Heart right ventricle (tissue), 16 donors: ENCODE measurements around the gene ANO1. TPM values are rescaled to one million over a fixed set of nuclear protein-coding genes. Genes with fewer than 3 reads are reported as not detected.

Experiments
- ATAC-seq, 8 donors: fragments of 200-7000 bp; cut with Tn5 transposase; one replicate each; pipeline ENCODE4 v1.9.1; 2020; ENCODE audit warnings: mild to moderate bottlenecking in 8 of 8, moderate library complexity in 8 of 8, moderate number of reproducible peaks in 1 of 8
- DNase-seq, 2 donors: peaks; one replicate each; pipeline ENCODE4 v3.0.0-alpha.2; 2020
- H3K27ac ChIP-seq, 10 donors: fragments of 200-600 bp; sonication (generic) in 2 of 10; one replicate each; pipeline versions ENCODE4 v1.5.0 to v1.8.0; 2020 to 2022; ENCODE audit warnings: mild to moderate bottlenecking in 3 of 10
- H3K27me3 ChIP-seq, 7 donors: fragments of 200-600 bp; one replicate each; pipeline ENCODE4 v1.8.0; 2021 to 2022; ENCODE audit warnings: mild to moderate bottlenecking in 2 of 7
- H3K36me3 ChIP-seq, 9 donors: fragments of 200-600 bp; sonication (generic) in 1 of 9; one replicate each; pipeline versions ENCODE4 v1.5.0 to v1.8.0; 2020 to 2022; ENCODE audit warnings: mild to moderate bottlenecking in 2 of 9
- H3K4me1 ChIP-seq, 9 donors: fragments of 200-600 bp; sonication (generic) in 1 of 9; one replicate each; pipeline versions ENCODE4 v1.5.0 to v1.8.0; 2020 to 2022; ENCODE audit warnings: mild to moderate bottlenecking in 4 of 9
- H3K4me3 ChIP-seq, 10 donors: fragments of 200-600 bp; sonication (generic) in 2 of 10; one replicate each; pipeline versions ENCODE4 v1.5.0 to v1.8.0; 2020 to 2022; ENCODE audit warnings: mild to moderate bottlenecking in 7 of 10, moderate library complexity in 2 of 10
- H3K9me3 ChIP-seq, 11 donors: fragments of 200-600 bp in 10 of 11; sonication (generic) in 2 of 11; one replicate each; pipeline versions ENCODE4 v1.5.0 to v1.8.0; 2013 to 2022; ENCODE audit warnings: mild to moderate bottlenecking in 2 of 11, control low read depth in 1 of 11, moderate library complexity in 1 of 11
- WGBS, 2 donors: extraction: QIAGEN DNeasy Blood & Tissue Kit; methylation state at CpG; one replicate each; pipeline ENCODE4 v1.1.7; 2013; ENCODE audit warnings: inconsistent platforms in 1 of 2; 5-methylcytosine and 5-hydroxymethylcytosine counted together
- intact Hi-C, 10 donors: fragments of 100-400 bp; cut with DNase I; formaldehyde crosslinking; loops; one replicate each; pipeline versions ENCODE4 v1.11.1 to v1.14.2; 2022
- polyA plus RNA-seq, 2 donors: library from polyadenylated mRNA; stranded (reverse); fragments of 200-250 nt; gene quantifications; one replicate each; pipeline ENCODE4 v1.2.3, GENCODE V29; 2013
- total RNA-seq, 10 donors: library from RNA; stranded (reverse); fragmentation: NEBNext Ultra II Directional in 3 of 10; extraction: Animal tissue kit (Norgen Biotek cat#: 25700) in 3 of 10; gene quantifications; one replicate each; pipeline versions ENCODE4 v1.2.1 to v1.2.4, GENCODE V29; 2021 to 2023
- TF ChIP-seq, protein P1 (sequence below), 9 donors: fragments of 200-600 bp; sonication (generic) in 2 of 9; IDR thresholded peaks; one replicate each; pipeline versions ENCODE4 v1.5.0 to v1.8.0; 2021 to 2022; ENCODE audit warnings: antibody characterized with exemption in 9 of 9, mild to moderate bottlenecking in 5 of 9, moderate library complexity in 1 of 9
- donor health status: Arrhythmogenic right ventricular cardiomyopathy.
- donor health status: ischemic (EF 13 %, LVEDD 7.1; RV severe dilation, severe dysfunction).
- donor health status: healthy with polysubstance abuse.
- donor health status: DM: no; HTN: yes; CAD: no.
- donor health status: DM: no; HTN: no; CAD: no.
- donor health status: ischemic (EF 25% LVEDD 6.9; RV normal size, moderate dysfunction).
- donor health status: ischemic (EF 25% LVEDD 5.7; RV mildly dilated, moderate dysfunction).
- donor health status: healthy.
- donor health status: DM: yes; HTN: yes; CAD: no.
- donor health status: Ischemic cardiomyopathy.
- donor health status: ischemic (EF 35%, LVEDD 5.7; RV mildly dilated, moderate dysfunction).
- donor health status: nonischemic (EF 11% LVEDD 7.7; RV severe dilation, severe dysfunction).
- donor health status: DM: yes; HTN: yes; CAD: no.
- donor health status: PGD.
- donor health status: ischemic (EF 29% LVEDD 5.4; RV normal size, mild dysfunction).
- donor health status: nonischemic (EF 23%, LVEDD 6.1; RV moderate dilation, normal function).

ANO1 gene
- total and polyA plus RNA-seq, 12 donors = 6.6 to 13.8 (median 9.7) TPM

DNA sequence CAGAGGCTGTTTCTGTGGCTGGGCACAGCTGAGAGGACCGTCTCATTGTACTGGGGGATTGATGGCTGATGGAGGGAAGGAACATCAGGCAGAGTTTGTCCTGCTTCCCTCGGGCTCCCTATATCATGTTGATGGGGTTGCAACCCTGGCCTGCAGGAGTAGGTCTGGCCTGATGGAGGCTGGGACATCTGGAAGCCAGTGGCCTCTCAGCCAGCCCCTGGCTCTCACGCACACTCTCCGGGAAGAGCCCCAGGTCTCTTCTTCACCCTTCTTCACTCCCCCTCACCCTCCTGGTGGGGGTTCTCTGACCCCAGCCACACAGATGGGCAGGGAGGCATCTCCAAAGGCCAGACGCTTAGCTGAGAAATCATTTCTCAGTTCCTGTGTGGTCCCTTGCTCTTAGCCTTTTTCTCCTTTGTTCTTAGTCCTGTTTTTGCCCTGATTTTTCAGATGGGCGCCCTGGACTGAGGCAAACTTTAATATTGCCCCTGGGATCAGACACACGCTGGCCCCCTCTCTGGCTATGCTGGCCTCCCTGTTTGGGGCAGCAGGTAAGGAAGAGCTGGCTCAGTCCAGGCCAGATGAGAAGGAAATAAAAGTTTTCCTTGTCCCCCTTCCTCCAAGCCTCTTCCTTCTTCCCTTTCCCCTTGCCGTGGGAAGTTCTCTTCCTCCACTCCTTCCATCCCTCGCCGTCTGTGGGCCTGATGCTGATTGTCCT lies 13.9 kb upstream of the ANO1 start:
- no peak for DNase-seq
- TF ChIP-seq, protein P1, sequence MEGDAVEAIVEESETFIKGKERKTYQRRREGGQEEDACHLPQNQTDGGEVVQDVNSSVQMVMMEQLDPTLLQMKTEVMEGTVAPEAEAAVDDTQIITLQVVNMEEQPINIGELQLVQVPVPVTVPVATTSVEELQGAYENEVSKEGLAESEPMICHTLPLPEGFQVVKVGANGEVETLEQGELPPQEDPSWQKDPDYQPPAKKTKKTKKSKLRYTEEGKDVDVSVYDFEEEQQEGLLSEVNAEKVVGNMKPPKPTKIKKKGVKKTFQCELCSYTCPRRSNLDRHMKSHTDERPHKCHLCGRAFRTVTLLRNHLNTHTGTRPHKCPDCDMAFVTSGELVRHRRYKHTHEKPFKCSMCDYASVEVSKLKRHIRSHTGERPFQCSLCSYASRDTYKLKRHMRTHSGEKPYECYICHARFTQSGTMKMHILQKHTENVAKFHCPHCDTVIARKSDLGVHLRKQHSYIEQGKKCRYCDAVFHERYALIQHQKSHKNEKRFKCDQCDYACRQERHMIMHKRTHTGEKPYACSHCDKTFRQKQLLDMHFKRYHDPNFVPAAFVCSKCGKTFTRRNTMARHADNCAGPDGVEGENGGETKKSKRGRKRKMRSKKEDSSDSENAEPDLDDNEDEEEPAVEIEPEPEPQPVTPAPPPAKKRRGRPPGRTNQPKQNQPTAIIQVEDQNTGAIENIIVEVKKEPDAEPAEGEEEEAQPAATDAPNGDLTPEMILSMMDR (IDR thresholded peaks at IDR 0.05) = no peak
- 74 to 79% methylated on average over 10 of the region's 10 CpGs for WGBS, 2 donors
- Histone ChIP-seq H3K36me3 (no peaks in the 10 kb centered on the region), H3K27me3 (peaks cover 0 to 33% (median 22%) of the 10 kb centered on the region in 7 donors), H3K4me3 (no peak overlapping the region), H3K27ac (no peak overlapping the region), H3K9me3 (no peaks in the 10 kb centered on the region), H3K4me1 (peaks cover 0 to 16% (median 0%) of the 10 kb centered on the region in 9 donors)
- intact Hi-C loops = no loop called here
- ATAC-seq = no peak

DNA sequence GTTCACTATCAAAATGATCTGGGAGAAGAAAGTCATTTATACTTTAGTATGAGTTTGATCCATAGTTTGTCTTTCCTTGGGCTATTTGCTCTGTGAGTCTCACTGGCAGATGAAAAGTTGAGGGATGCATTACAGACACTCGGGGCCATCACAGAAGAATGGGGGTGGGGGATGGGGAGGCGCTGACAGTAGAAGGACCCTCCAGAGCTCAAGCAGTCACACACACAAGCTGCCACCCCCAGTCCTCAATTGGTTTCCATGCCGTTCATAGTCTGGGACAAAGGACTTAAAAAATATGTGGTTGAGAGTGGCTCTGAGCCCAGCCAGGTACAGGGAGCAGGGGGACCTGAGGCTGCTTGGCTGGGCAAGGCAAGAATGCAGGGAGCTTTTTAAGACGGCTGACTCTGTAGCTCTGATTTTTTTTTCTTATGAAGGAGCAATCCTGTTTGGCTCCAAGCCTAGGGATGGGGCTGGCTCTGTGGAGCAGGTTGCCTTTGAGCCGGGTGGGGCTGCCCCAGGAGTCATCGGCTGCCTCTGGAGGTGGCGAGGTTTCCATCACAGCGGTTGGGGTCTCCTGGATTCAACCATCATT lies 13.3 kb upstream of the ANO1 start:
- no peak for DNase-seq
- H3K9me3 ChIP-seq = no peaks in the 10 kb centered on the region
- 71 to 72% methylated on average over 8 of the region's 8 CpGs for WGBS, 2 donors
- H3K4me1 ChIP-seq = peaks cover 0 to 11% (median 0%) of the 10 kb centered on the region in 9 donors
- TF ChIP-seq, protein P1 (IDR thresholded peaks at IDR 0.05) = no peak
- H3K4me3 ChIP-seq = no peak overlapping the region
- H3K27ac ChIP-seq = no peak overlapping the region
- H3K27me3 ChIP-seq = peaks cover 0 to 40% (median 24%) of the 10 kb centered on the region in 7 donors
- no peak for ATAC-seq
- intact Hi-C loops = no loop called here
- H3K36me3 ChIP-seq = no peaks in the 10 kb centered on the region

DNA sequence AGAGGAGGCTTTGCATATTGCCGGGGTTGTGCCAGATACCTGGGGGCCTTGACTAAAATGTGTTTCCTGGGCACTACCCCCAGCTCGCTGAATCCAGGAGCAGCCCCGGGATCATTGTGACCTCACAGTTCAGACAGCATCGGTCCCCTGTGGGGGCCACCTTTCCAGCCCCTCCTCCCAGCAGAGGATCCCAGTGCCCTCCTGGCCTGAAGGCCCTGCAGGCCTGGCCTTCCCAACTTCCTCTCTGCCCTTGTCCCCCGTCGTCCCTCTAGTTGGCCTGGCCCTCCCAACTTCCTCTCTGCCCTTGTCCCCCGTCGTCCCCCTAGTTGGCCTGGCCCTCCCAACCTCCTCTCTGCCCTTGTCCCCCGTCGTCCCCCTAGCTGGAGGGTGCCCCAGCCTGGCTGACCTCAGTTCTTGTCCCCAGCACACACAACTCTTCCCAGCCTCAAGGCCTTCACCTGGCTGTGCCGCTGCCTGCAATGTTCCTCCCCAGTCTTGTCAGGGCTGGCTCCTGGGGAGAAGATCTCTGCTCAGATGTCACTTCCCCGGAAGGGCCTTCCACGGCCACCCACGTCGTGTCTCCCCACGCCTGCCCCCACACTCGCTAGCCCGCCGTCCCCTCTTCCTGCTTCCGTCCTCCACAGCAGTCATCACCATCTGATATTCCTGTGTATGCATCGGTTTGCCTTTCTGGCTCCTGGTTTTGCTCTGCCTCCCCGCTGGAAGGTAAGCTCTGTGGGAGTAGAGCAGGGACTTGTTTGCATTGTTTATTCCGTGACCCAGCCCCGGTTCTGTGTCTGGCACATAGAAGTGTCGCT lies 12.6 kb upstream of the ANO1 start:
- Histone ChIP-seq H3K27ac (no peak overlapping the region), H3K4me3 (no peak overlapping the region), H3K4me1 (peaks cover 0 to 8% (median 0%) of the 10 kb centered on the region in 9 donors), H3K27me3 (peaks cover 0 to 47% (median 31%) of the 10 kb centered on the region in 7 donors), H3K9me3 (no peaks in the 10 kb centered on the region), H3K36me3 (no peaks in the 10 kb centered on the region)
- intact Hi-C loops = no loop called here
- TF ChIP-seq, protein P1 (IDR thresholded peaks at IDR 0.05) = no peak
- 84 to 88% methylated on average over 25 of the region's 25 CpGs for WGBS, 2 donors
- no peak for ATAC-seq
- no peak for DNase-seq

DNA sequence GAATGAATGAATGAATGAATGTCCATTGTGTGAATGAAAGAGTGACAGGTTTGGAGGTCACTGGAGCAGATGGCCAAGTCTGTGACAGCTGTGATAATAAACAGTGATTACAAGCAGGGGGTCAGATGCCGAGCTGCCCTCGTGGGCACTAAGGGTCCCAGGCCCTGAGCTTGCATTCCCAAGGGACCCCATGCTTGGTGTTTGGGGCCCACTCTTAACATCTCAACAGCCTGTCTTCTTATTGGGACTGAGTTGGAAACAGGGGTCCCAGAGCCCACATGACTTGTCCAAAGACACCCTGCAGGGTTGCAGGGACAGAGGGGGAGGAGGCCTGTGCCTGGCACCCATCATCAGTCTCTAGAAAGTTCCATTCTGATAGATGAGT lies 12.0 kb upstream of the ANO1 start:
- TF ChIP-seq, protein P1 (IDR thresholded peaks at IDR 0.05) = no peak
- intact Hi-C loops = no loop called here
- Histone ChIP-seq H3K27me3 (peaks cover 0 to 52% (median 31%) of the 10 kb centered on the region in 7 donors), H3K27ac (no peak overlapping the region), H3K9me3 (no peaks in the 10 kb centered on the region), H3K36me3 (no peaks in the 10 kb centered on the region), H3K4me1 (peaks cover 0 to 8% (median 0%) of the 10 kb centered on the region in 9 donors), H3K4me3 (no peak overlapping the region)
- no peak for DNase-seq
- WGBS, 2 donors = 76 to 88% methylated on average over 2 of the region's 2 CpGs
- no peak for ATAC-seq
